ENCODE results near the gene ANKMY1. TPM values are rescaled to one million over a fixed set of nuclear protein-coding genes. Genes with fewer than 3 reads are reported as not detected.

Gene ANKMY1
- total RNA-seq, 4 donors from 2014 or later = 9.1 to 10.9 (median 10.2) TPM

- DNase-seq (ENCODE audit: extremely low spot score) = no peak
- Histone ChIP-seq H3K4me1 (no peaks in the 10 kb centered on the region), H3K27me3 (no peaks in the 10 kb centered on the region), H3K9me3 (peaks cover 0 to 22% (median 13%) of the 10 kb centered on the region in 4 donors), H3K27ac (replicated peaks in 1 of 4) (no peak overlapping the region), H3K4me3 (no peak overlapping the region), H3K36me3 (peaks cover 9 to 52% (median 28%) of the 10 kb centered on the region in 4 donors)
- TF ChIP-seq POLR2A (IDR thresholded peaks at IDR 0.05; ENCODE audit: low read depth) (no peak), EP300 (IDR thresholded peaks at IDR 0.05) (no peak), CTCF (IDR thresholded peaks at IDR 0.05) (no peak), POLR2AphosphoS5 (IDR thresholded peaks at IDR 0.05) (no peak)
- WGBS = 90% methylated on average over 11 of the region's 13 CpGs
- intact Hi-C loops (cut with DNase I) = no loop called here
These were observed 29.3 kb downstream of the ANKMY1 start for GRCh38 chr2:240528406-240529040.

GRCh38 chr2:240527153-240527750 lies 30.5 kb downstream of the ANKMY1 start:
- Histone ChIP-seq H3K9me3 (peaks cover 0 to 16% (median 9%) of the 10 kb centered on the region in 4 donors), H3K27ac (replicated peaks in 1 of 4) (no peak overlapping the region), H3K4me1 (no peaks in the 10 kb centered on the region), H3K36me3 (peaks cover 9 to 59% (median 38%) of the 10 kb centered on the region in 4 donors), H3K4me3 (no peak overlapping the region), H3K27me3 (no peaks in the 10 kb centered on the region)
- TF ChIP-seq POLR2A (IDR thresholded peaks at IDR 0.05; ENCODE audit: low read depth) (no peak), POLR2AphosphoS5 (IDR thresholded peaks at IDR 0.05) (no peak), EP300 (IDR thresholded peaks at IDR 0.05) (no peak), CTCF (IDR thresholded peaks at IDR 0.05) (no peak)
- 76% methylated on average over 3 of the region's 3 CpGs for WGBS
- intact Hi-C loops (cut with DNase I) = no loop called here
- DNase-seq (ENCODE audit: extremely low spot score) = no peak

- no peak for TF ChIP-seq POLR2AphosphoS5 (IDR thresholded peaks at IDR 0.05)
- TF ChIP-seq CTCF (IDR thresholded peaks at IDR 0.05) = no peak
- no peak for TF ChIP-seq EP300 (IDR thresholded peaks at IDR 0.05)
- no peak overlapping the region for H3K4me3 ChIP-seq
- H3K27ac ChIP-seq (replicated peaks in 1 of 4) = no peak overlapping the region
- DNase-seq (ENCODE audit: extremely low spot score) = no peak
- whole genome bisulfite sequencing = 89% methylated on average over 3 of the region's 4 CpGs
- peaks cover 9 to 60% (median 40%) of the 10 kb centered on the region in 4 donors for H3K36me3 ChIP-seq
- intact Hi-C loops (cut with DNase I) = no loop called here
- no peaks in the 10 kb centered on the region for H3K4me1 ChIP-seq
- H3K27me3 ChIP-seq = peaks cover 0 to 6% (median 0%) of the 10 kb centered on the region in 4 donors
- peaks cover 0 to 9% (median 2%) of the 10 kb centered on the region in 4 donors for H3K9me3 ChIP-seq
These were observed 31.3 kb downstream of the ANKMY1 start for GRCh38 chr2:240526521-240526920.

- Histone ChIP-seq H3K4me3 (no peak overlapping the region), H3K27me3 (peaks cover 0 to 10% (median under 1%) of the 10 kb centered on the region in 4 donors), H3K36me3 (peaks cover 9 to 60% (median 40%) of the 10 kb centered on the region in 4 donors), H3K9me3 (peaks cover 0 to 1% (median 0%) of the 10 kb centered on the region in 4 donors), H3K27ac (replicated peaks in 1 of 4) (no peak overlapping the region), H3K4me1 (no peaks in the 10 kb centered on the region)
- TF ChIP-seq CTCF (IDR thresholded peaks at IDR 0.05) (no peak), EP300 (IDR thresholded peaks at IDR 0.05) (no peak), POLR2AphosphoS5 (IDR thresholded peaks at IDR 0.05) (no peak)
- 92% methylated on average over 3 of the region's 6 CpGs for WGBS
- intact Hi-C loops (cut with DNase I) = no loop called here
- DNase-seq (ENCODE audit: extremely low spot score) = no peak
These were observed 32.0 kb downstream of the ANKMY1 start for GRCh38 chr2:240525802-240526201.
